ENCODE data around the gene SARDH.

DNA sequence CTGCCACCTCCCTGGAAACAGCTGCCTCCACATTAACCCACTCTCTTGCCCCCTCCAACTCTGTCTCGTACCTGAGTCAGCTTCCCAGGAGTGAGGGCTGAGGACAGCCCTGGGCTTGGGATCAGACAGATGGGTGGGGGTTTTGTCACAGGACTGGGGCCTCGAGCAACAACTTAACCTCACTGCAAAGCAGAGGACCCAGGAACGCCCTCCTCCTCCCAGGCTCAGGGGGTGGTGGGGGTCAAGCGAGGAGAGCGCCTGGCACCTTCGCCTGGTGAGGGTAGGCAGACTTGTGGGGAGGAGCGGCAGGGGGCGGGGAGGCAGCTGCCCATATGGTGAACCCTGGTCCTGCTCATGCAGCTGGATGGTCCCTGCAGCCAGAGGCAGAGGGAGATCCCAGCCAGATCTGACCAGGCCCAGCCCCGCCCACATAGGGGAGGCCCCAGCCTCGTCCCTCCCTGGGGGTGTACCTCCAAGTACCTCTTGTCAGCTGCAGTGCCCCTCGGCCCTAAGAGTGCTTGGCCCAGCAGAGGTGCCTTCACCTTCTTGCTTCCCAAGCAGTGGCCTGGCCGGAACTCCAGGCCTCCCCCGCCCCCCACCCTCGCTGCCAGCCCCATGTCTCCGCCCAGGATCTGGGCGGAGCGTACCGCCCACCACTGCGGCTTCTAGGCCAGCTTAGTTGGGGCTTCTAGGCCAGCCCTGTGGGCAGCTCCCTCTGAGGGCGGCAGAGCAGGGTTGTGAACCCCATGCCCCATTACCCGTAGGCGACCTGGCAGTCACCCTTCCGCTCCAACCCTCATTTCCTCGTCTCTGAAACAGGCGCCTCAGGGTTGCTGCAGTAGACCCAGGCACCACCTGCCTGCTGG is at the start of gene SARDH:
- TF ChIP-seq, protein P1, sequence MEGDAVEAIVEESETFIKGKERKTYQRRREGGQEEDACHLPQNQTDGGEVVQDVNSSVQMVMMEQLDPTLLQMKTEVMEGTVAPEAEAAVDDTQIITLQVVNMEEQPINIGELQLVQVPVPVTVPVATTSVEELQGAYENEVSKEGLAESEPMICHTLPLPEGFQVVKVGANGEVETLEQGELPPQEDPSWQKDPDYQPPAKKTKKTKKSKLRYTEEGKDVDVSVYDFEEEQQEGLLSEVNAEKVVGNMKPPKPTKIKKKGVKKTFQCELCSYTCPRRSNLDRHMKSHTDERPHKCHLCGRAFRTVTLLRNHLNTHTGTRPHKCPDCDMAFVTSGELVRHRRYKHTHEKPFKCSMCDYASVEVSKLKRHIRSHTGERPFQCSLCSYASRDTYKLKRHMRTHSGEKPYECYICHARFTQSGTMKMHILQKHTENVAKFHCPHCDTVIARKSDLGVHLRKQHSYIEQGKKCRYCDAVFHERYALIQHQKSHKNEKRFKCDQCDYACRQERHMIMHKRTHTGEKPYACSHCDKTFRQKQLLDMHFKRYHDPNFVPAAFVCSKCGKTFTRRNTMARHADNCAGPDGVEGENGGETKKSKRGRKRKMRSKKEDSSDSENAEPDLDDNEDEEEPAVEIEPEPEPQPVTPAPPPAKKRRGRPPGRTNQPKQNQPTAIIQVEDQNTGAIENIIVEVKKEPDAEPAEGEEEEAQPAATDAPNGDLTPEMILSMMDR (conservative IDR thresholded peaks at IDR 0.05; ENCODE audit: low read length) = no peak
- TF ChIP-seq EZH2phosphoT487 (IDR thresholded peaks at IDR 0.05; ENCODE audit: borderline replicate concordance) = no peak
